Stimulated activated naive CD4-positive, alpha-beta T cell (primary cell): Measurements from ENCODE around the gene PPP2R5B.

Source experiments
- DNase-seq, 6 experiments: peaks; one replicate each; lab custom pipeline; 2025; lab: John Stamatoyannopoulos, UW

Gene PPP2R5B

GRCh38 chr11:64923944-64924909 is at the start of gene PPP2R5B:
TSS of gene PPP2R5B (plus strand) at chr11:64924689. CDS start at chr11:64925735, 1,046 bp downstream.
- peak; percentile 80 to 89 (median 86) for DNase-seq

GRCh38 chr11:64875369-64876228 is 48.9 kb upstream of the PPP2R5B start:
- peak in 2 of 6 experiments; percentile 18 to 42 for DNase-seq

DNA sequence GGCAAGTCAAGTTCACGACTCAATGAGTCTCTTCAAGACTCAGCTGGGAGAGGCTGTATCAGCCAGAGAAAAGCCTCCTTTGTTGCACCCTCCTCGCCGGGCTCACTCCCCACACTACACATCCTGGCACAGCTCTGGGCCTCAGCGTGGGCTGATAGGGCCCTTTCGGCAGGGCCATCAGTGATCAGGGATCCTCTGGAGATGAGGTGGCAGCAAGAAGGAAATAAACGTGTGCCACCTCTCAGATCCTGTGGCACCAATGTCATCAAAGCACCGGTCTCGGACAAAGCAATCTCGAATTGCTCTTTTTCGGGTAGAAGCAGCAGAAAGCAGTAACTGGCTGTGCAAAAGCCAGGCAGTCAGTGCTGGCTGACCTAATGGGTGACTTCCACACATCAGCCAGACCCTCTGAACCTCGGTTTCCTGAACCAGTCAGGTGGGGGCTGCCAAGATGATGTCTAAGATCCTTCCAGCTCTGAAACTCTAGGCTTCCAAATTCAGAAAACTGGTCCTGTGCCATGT is 48.2 kb upstream of the PPP2R5B start:
- peak in 1 of 6 experiments; percentile 42 for DNase-seq

DNA sequence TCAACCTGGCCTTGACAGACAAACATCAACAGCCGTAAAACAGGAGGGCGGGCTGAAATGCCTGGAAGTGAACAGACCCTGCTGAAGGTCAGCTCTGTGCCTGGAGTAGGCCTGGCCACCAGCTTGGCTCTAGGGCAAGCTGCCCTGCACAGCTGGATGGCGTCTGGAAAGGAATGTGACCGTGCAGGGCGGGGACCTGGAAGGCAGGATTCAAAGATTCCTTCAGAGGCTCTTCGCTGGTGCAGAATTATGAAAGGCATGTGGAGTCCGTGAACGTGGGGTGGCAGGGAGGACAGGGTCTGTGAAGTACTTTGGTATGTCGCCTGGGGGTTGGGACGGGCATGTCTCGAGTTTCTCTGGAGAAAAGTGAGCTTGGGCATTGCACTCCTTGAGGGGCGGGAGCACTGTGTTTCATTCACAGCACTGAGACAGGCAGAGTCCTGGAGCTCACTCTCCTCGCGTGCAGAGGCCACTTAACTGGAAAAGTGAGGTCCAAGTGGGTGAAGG is 47.6 kb upstream of the PPP2R5B start:
- no peak for DNase-seq

DNA sequence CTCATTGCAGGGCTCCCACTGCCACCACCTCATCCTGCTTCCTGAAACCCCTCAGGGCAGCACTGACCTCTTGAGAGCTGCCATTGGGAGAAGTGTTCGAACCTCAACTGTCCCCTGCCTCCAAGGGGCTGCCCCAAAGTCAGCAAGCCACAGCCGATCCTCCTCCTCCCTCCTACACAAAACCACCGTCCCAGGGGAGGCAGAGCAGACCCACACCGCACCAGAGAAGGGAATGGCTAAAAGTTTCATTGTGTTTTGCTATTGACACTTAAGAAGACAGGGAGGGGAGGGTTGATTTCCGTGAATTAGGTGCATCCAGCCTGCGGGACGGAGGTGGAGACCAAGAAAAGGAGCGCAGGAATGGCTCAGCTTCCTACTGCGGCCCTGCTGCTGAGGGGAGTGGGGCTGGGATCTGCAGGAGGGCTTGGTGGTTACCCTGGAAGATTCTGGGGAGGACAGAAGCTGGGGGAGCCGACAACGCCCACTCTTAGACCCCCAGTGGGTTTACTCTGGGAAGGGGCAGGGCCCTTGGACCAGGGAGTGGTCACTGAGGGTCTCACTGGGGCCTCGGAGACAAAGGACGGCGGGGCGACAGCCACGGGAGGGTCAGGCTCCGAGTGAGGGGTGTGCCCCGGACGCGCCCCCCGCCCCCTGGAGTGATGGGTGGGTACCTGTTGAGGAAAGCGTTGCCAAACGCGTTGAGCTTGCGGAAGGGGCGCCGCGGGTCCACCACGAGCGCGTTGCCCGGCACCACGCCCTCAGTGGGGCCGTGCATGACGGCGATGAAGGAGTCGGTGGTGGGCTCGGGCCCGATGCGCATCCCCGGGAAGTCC is 46.9 kb upstream of the PPP2R5B start:
- peak in 4 of 6 experiments; percentile 20 to 52 (median 52) for DNase-seq

GRCh38 chr11:64878223-64878493 is 46.3 kb upstream of the PPP2R5B start:
- peak in 1 of 6 experiments; percentile 74 for DNase-seq

- peak; percentile 98 to 100 (median 99) for DNase-seq
Measured at GRCh38 chr11:64878494-64879243, 45.8 kb upstream of the PPP2R5B start, which contains the start of gene EHD1. TSS of gene EHD1 (minus strand) at chr11:64878621. CDS start at chr11:64878464, 157 bp downstream.

DNA sequence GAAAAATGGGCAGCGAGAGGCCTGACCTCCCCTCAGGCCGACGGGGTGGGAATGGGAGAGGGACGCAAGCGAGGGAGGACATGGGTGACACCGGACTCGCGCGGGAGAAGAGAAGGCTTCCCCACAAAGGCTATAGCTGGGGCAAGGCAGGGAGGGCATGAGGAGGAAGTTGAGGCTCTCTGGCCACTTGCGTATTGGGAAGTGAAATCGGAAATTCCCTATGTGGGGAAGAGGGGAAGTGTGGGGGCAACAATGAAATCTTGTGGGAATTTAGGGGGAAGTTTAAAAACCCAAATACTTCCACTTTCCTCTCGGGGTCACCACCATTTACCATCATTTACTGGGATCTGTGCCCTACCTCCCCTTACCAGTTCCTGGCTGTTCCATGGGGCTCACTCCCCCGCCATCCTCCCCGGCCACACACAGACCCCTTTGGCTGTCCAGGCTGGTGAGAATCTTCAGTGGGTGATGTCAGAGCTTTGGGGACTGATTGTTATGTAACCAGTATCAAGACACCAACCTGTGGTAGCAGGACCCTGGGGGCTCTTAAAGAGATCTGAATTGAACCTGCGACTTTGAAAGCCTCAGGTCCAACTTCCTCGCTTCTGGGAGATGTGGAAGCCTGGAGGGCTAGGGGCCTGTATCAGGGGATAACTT is 45.1 kb upstream of the PPP2R5B start:
- DNase-seq = no peak

DNA sequence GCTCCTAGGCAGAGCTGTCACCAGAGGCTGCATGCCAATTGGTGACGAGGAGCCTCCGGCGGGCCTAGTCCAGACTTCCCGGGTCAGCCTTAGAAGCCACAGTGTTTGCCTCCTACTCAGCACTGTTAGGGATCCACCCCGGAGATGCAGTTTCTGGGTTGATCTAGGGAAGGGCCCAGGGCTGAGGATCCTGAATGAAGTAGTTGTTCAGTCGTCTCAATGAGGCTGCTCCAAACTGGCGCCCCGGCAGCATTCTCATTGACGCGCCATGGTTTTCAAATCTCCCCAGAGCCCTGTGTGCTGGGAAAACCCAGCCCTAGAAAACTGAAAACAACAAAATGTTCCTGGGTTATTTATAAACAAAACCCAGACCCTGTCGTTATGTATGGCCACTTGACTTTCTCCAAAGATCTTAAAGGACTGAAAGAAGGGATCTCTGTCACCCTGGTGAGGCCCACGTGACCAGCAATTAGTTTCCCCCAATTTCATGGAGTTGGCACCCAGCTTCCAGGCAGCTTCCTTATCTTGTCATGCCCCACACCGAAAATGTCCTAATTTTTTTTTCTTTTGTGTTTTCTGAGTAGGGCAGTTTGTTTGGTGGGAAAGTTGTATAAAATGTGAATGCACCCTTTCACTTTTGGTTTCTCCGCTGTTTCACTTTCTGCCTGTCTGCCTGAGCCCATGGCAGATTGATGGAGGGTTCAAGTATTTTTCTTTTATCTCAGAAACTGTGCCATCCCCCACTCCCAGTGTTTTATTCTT is 44.1 kb upstream of the PPP2R5B start:
- peak in 5 of 6 experiments; percentile 18 to 44 (median 22) for DNase-seq

GRCh38 chr11:64881476-64881875 is 43.0 kb upstream of the PPP2R5B start:
- no peak for DNase-seq

DNA sequence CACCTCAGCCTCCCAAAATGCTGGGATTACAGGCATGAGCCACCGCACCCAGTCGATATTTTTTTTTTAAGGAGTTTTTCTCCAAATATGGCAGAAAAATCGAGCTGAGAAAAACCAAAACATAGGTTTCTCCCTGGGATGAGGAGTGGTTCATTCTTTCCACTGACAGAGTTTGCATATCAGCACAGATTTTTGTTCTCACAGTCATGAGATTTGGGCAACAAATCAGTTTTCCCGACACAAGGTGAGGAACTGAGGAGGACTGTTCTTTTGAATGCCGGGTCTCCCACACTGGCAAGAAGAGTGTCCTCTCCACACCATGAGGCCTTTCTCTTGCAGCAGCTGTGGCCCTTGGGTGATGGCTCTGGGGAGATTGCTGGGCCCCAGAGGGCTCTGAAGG is 42.2 kb upstream of the PPP2R5B start:
- no peak for DNase-seq

GRCh38 chr11:64883575-64883974 is 40.9 kb upstream of the PPP2R5B start:
- no peak for DNase-seq

DNA sequence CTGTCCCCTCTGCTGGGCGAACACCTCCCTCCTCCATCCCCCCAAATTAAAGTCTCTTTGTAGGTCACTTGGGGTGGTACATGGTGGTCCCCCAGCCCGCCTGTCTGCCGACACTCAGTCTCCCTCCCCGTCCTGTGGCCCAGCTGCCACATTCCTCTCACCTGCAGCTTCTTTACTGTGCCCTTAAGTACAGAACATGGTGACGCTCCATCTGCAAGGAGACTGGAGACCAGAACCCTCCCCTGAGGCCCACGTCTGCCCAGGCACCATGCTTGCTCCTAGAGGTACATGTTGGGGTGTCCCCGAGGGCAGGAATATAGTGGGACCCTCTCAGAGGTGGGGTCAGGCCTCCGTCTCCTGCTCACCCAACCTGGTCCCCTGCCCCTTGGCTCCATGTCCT is 40.5 kb upstream of the PPP2R5B start:
- no peak for DNase-seq

DNA sequence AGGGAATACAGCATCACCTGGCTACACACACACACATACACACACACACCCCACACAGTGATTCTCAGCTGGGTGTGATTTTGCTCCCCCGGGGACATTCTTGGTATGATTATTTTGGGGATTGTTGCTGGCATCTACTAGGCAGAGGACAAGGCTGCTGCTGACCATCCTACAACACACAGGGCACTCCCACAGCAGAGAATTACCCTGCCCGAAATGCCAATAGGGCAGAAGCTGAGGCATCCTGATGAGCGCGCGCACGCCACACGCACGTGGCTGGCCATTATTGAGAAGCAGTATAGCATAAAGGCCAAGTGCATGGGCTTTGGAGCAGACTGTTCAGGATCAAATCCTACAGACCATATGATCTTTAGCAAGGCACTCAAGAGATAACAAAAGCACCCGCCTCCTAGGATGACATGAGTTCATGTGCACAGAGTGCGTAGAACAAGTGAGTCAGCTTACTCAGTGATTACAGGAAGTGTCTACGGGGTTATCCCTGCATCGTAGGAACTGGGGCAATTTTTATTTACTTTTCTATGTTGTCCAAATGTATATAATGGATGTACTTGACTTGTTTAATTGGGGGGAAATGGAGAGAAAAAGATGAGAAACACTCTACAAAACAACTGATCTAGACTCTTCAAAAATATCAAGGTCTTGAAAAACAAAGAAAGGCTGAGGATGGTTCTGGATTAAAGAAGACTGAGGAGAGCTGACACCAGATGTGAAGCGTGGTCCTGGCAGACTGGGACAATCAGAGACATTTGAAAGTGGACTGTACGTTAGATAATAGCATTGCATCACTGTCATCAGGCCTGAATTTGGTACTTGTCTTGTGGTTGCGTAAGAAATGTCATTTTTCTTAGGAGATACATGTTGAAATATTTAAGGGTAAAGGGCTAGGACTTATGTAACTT is 38.9 kb upstream of the PPP2R5B start:
- peak in 1 of 6 experiments; percentile 19 for DNase-seq

- DNase-seq = no peak
Measured at GRCh38 chr11:64887234-64887756, 37.2 kb upstream of the PPP2R5B start.

- DNase-seq = peak; percentile 68 to 89 (median 80)
Measured at GRCh38 chr11:64887757-64888405, 36.6 kb upstream of the PPP2R5B start.

DNA sequence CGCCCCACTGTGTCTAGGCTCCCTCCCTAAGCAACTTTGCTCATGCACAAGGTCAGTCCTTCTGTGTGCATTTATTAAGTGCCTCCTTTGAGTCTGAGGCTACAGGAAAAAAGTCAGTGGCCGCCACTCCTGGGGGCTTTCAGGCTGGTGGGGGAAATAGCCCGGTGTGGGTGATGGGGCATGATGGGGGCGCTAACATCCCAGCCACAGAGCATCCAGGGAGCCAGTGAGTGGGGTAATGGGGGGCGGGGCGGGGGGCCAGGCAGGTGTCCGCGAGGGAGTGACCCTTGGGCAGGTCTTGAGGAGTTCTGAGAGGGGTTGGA is 36.1 kb upstream of the PPP2R5B start:
- no peak for DNase-seq
